Astrocyte of the cerebellum (primary cell): ENCODE measurements around the gene ZMAT5.

Experiments used
- DNase-seq: peaks from one replicate; pipeline ENCODE4 v3.0.0-alpha.2; 2011; ENCODE audit warnings: low read depth
- H3K4me3 ChIP-seq: 2 replicates; pipeline ENCODE4 v1.5.1; 2011; ENCODE audit warnings: mild to moderate bottlenecking, low read depth, low read length, moderate library complexity
- in situ Hi-C: cut with HindIII; loops from 2 replicates; pipeline ENCODE4 v1.10.0; 2017; ENCODE audit warnings: low sequenced_read_pairs
- TF ChIP-seq, protein P1 (sequence below): IDR thresholded peaks from 2 replicates; pipeline ENCODE4 v1.5.1; 2012; ENCODE audit warnings: low read length, low read depth, moderate library complexity, mild to moderate bottlenecking; ENCODE audit errors: missing control alignments

Gene ZMAT5

DNA sequence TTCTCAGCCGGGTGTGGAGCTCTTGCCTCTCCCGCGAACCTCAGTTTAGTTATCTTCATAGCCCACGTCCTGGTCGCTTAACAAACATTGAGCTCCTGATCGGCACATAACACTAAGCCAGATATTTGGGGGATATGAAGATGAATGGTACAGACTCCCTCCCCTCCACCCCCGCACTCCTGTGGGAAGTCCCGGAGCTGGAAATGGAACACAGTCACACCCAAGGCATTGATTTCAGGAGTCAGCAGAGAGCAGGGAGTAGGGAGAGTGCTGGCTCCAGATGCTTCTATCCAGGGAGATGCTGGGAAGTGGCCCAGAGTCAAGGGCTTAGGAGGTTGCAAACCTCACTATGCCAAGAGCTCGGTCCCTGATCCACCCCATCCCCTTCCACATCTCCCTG is 73.1 kb downstream of the ZMAT5 start:
- TF ChIP-seq, protein P1, sequence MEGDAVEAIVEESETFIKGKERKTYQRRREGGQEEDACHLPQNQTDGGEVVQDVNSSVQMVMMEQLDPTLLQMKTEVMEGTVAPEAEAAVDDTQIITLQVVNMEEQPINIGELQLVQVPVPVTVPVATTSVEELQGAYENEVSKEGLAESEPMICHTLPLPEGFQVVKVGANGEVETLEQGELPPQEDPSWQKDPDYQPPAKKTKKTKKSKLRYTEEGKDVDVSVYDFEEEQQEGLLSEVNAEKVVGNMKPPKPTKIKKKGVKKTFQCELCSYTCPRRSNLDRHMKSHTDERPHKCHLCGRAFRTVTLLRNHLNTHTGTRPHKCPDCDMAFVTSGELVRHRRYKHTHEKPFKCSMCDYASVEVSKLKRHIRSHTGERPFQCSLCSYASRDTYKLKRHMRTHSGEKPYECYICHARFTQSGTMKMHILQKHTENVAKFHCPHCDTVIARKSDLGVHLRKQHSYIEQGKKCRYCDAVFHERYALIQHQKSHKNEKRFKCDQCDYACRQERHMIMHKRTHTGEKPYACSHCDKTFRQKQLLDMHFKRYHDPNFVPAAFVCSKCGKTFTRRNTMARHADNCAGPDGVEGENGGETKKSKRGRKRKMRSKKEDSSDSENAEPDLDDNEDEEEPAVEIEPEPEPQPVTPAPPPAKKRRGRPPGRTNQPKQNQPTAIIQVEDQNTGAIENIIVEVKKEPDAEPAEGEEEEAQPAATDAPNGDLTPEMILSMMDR = no peak
- in situ Hi-C loops = no loop called here

DNA sequence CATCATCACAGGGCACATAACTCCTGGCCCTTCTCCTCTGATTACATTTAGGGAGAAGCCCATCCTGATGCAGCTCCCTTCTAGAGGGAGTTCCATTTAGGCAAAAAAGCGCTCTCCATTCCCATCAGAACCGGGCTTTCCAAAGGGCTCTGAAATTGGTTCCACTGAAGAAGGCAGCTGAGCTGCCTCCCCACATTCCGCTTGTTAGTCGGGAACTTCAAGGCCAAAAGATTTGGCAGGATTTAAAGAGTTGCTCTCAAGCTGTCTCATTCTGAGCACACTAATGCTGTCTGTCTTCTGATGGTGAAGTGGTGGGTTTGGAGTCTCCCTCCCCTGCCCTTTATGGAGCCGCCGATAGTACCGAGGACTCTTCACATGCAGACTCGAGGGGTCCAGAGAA is 73.6 kb downstream of the ZMAT5 start:
- DNase-seq = no peak
- in situ Hi-C loops = no loop called here
- no peak overlapping the region for H3K4me3 ChIP-seq
- TF ChIP-seq, protein P1 = no peak

More for the DNA sequence above, 73.1 kb downstream of the ZMAT5 start:
- no peak overlapping the region for H3K4me3 ChIP-seq
- no peak for DNase-seq

DNA sequence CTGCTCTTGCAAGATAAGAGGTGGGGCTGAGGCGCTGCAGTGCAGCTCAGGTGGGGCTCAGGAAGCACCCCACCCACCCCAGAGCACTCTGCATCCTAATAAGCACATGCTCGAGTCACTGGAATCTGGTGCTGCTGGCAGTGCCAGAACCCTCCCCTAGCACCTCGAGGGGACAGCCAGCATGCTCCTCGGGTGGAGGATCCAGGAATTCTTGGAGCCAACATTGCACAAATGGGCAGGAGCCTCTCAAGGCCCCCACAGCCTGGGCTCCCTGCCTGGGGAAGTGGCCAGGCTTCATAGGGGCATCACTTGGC is 74.5 kb downstream of the ZMAT5 start:
- in situ Hi-C loops = no loop called here
- TF ChIP-seq, protein P1 = no peak
- no peak overlapping the region for H3K4me3 ChIP-seq
- DNase-seq = no peak

DNA sequence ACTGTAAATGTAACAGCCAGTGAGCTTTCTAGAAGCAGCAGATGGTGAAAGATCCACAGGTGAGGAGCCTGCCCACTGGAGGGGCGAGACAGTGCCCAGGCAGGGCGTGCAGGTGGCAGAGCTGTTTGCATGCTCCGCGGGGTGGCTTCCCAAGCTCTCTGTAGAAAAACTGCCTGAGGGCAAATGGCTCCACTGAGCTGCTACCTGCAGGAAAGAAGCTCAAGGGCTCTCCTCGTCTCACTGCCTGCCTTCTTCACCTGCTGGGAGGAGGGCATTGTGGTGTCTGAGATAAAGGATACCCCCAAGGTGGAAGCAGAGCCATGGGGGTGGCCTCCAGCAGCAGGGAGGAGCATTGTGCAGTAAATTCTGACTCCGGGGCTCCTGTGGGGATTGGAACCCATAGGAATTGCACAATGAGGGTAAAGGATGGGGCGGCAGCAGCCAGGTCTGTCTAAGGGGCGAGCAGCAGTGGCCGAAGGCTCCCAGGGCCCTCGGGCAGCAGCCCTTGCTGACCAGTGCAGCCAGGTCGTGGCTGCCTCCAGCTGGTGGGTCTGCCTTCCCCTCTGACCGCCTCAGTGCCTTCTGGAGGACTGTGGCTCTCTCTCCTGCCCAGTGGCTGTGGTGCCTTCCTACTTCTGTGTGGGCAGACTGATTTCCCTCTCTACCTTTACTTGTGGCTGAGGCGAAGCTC is 75.0 kb downstream of the ZMAT5 start:
- H3K4me3 ChIP-seq = no peak overlapping the region
- in situ Hi-C loops = no loop called here
- TF ChIP-seq, protein P1 = no peak
- DNase-seq = no peak

DNA sequence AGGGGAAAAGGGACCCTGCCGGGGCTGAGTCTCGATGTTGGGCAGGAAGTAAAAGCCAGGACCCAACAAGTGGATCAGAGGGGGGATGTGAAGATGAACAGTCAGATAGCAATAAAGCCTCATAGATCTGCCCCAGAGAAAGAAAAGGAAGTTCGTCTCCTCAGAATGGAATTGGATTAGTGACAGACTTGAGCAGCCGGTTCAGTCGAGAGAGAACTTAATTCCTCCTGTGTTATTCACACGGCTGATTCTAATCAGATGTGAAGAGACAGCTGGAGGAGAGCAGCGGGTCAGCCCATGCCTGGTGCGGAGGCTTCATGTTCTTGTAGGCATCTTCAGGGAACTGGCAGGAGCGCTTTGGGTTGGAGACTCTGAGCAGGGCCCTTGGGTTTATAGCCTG is 76.3 kb downstream of the ZMAT5 start:
- TF ChIP-seq, protein P1 = no peak
- no peak overlapping the region for H3K4me3 ChIP-seq
- no peak for DNase-seq
- in situ Hi-C loops = no loop called here

DNA sequence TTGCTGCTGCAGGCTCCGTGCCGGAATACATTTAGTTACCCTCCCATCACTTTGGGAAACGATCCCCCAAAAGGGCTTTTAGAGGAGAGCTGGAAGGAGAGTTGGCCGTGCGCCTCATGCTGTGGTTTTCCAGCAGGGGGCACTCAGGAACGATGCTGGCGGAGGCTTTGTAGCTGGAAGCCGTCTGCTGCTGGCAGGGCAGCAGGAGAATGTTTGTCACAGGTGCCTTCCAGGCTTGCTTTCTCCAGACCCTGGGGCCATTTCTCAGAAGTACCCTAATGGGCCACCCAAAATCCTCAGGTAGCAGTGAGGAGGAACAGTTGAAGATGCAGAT is 77.0 kb downstream of the ZMAT5 start:
- TF ChIP-seq, protein P1 = peak; percentile 78
- in situ Hi-C loops = loop anchor here (5.0 kb wide), 1 partner anchor 58 kb away; no protein-coding TSS in a partner anchor
- H3K4me3 ChIP-seq = no peak overlapping the region
- peak; percentile 23 for DNase-seq
